Measurements from ENCODE around the gene VSTM4.

VSTM4 gene

DNA sequence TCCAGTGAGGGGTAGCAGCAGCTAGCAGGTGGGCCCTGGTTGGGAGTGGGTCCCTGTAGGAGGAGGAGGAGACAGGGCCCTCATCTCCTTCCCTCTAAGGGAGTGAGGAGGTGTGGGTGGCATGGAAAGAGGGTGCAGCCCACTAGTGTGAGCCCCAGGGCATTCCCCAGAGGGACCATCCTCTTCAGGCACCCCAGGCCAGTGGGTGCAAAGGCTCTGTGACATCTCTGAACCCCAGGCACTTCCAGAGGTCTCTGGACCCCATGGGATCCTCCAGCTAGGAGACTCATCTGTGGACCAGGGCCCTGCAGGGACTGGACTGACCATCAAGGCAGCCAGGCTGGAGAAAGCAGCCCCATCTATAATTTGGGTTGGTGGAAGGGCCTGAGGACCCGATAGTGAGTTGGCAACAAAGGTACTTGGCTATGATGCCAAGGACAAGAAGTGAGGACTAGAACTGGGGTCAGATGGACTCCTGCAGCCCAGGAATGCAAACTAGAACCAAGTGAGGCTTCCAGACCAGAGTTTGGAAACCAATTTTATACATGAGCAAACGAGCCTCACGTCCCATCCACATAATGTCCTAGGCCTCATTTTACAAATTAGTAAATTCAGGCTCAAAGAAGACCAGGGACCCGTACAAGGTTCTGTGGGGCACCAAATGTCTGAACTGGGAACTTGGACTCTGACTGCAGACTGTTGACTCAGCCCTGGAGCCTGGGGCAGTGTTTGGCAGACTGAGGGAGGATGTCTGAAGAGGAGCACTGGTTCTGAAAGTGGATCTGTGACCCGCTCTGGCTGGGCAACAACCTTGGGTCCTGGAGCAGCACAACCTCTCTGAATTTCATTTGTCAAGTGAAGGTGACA, 1.4 kb upstream of the VSTM4 start:
- DNase-seq (ENCODE audit: low read depth in 2 of 2): no peak

DNA sequence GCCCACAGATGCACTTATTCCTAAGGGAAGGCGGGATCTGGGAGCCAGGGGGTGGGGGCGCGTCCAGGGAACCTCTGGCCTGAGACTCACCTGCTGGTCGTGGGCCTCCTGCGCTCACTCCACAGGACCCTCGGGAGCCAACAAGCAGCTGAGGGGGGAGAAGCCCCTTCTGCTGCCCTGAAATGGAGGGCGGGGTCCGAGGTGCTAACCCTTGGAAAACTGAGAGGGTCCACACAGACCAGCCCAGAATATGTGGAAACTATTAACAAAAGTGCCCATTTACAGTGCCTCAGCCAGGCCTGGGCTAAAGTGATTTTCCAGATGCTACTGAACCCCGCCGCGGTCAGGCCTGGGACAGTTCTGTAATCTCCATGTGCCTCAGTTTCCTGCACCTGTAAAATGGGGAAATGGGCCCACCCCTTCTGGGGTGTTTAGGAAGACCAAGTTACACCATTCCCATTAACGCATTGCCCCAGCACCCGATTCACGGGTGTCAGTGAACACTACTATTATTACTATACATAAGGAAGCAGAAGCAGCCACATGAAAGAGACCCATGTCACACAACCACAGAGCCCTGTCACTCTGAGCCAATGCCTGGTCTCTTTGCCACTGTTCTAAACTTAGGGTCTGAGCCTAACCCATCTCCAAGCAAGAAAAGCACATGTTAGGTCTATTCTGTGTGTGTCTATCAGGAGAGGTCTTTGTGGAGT, 630 bp upstream of the VSTM4 start:
- DNase-seq (ENCODE audit: low read depth in 2 of 2): no peak

- DNase-seq (ENCODE audit: low read depth in 2 of 2): no peak
Observed at GRCh38 chr10:49114718-49115014, 656 bp downstream of the VSTM4 start.

GRCh38 chr10:49113741-49114141, 1.6 kb downstream of the VSTM4 start:
- no peak for DNase-seq (ENCODE audit: low read depth in 2 of 2)

GRCh38 chr10:49112851-49113250, 2.5 kb downstream of the VSTM4 start:
- DNase-seq (ENCODE audit: low read depth in 2 of 2): no peak

GRCh38 chr10:49112098-49112497, 3.2 kb downstream of the VSTM4 start:
- no peak for DNase-seq (ENCODE audit: low read depth in 2 of 2)

DNA sequence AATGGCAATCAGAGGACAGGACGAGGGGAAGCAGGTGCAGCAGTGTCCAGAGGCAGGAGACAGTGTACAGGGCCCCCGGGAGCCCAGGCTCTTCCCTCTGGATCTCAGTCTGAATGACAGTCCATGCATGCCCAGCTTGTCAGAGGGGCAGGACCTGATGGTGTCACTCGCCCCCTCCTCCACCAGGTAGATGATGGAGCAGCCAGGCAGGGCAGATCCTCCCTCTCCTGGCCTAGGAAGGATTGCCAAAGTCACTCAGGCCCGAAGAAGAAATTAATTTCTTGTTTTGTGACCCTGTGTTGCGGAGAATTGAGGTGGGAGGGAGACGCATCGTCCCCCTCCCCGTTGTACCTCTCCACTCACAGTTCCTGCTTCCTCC, 4.0 kb downstream of the VSTM4 start:
- no peak for DNase-seq (ENCODE audit: low read depth in 2 of 2)

DNA sequence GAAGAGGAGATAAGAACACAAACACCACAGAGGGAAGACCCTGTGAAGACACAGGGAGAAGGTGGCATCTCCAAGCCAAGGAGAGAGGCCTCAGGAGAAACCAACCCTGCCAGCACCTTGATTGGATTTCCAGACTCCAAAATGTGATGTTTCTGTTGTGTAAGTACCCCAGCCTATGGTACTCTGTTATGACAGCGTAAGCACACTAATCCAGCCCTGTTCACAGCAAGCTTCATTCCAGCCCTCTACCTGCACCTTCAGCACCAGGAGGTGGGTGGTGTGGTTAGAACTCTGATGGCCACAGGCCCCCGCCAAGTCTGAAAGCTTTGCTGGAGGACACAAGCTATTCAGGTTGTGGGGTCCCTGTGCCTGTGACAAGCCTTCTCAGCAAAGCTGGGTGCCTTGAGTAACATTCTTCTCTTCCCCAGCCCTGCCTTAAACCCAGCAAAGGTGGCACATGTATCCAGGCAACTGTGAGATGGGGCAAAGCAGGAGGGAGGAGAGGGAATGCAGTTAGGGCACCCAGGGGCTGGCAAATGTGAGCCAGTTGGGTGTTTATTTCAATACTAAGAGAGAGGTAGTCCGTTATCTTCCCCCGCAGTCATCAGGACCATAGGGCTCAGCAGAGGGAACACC, 4.5 kb downstream of the VSTM4 start:
- DNase-seq (ENCODE audit: low read depth in 2 of 2): no peak

GRCh38 chr10:49109669-49110340, 5.5 kb downstream of the VSTM4 start:
- no peak for DNase-seq (ENCODE audit: low read depth in 2 of 2)

DNA sequence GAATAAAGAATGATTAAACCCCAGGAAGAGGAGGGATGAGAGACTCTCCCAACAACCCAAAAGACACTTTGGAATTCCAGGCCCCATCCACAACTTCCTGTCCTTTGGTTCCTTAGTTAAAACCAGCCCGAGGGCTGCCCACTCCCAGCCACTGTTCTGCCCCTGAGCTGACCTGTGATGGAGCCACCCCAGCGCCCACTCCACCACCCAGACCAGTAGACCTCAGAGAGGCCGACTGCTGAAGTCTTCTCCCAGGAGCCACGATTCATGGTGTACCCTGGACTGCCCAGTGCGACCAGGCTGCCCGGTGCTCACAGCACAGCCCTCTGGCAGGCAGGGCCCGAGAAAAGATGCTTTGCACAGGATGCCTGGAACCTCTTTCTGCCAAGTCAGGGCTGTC, 6.7 kb downstream of the VSTM4 start:
- no peak for DNase-seq (ENCODE audit: low read depth in 2 of 2)

GRCh38 chr10:49107887-49108267, 7.4 kb downstream of the VSTM4 start:
- no peak for DNase-seq (ENCODE audit: low read depth in 2 of 2)

DNA sequence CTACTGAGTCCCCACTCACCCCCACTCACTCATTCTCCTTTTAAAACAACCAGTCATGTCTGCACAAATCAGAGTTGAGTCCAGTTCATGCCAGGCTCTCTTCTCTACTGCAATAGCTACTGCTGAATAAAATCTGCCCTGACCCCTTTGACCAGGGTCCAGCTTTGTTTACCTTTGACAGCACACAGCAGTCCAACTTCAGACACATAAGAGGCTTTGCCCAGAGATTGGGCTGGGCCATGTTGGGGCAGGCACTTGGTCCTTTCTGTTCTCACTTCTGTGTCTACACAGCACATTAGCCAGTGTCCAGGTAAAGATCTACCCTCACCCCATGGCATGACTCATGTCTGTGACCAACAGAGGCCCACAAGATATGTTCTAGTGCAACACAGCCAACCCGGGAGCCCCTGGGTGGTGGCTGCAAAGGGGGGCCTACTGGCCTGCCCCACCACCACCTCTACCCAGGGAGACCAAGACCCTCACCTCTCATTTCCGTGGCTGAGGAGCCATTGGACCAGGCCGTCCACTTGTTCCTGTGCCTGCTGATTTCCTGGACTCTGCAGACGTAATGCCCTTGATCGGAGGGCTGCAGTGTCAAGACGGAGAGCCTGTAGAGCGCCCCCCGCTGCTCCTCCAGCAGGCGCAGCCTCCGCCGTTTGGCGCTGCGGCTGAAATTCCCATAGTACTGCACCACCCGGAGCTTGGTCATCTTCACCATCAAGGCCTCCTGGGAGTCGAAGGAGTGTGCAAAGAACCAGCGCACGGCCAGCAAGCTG, 8.0 kb downstream of the VSTM4 start:
- DNase-seq (ENCODE audit: low read depth in 2 of 2): no peak

GRCh38 chr10:49106451-49106850, 8.9 kb downstream of the VSTM4 start:
- DNase-seq (ENCODE audit: low read depth in 2 of 2): no peak

GRCh38 chr10:49105076-49105475, 10.2 kb downstream of the VSTM4 start:
- DNase-seq (ENCODE audit: low read depth in 2 of 2): no peak

GRCh38 chr10:49104323-49104722, 11.0 kb downstream of the VSTM4 start:
- DNase-seq (ENCODE audit: low read depth in 2 of 2): no peak

DNA sequence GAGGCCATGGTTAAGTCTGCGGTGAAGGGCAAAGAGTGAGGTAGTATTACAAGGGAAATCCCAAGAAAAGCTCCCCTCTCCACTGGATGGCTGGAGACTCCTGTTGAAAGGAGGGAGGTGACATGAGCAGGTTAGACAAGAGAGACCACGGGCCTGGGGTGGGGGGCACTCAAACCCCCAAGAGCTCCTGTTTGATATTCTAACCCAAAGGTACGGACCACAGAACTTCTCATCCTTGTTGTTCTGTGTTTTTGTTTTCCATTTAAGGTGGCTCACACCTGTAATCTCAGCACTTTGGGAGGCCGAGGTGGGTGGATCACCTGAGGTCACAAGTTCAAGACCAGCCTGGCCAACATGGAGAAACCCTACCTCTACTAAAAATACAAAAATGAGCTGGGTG, 11.6 kb downstream of the VSTM4 start:
- no peak for DNase-seq (ENCODE audit: low read depth in 2 of 2)

- no peak for DNase-seq (ENCODE audit: low read depth in 2 of 2)
Observed at GRCh38 chr10:49099046-49099445, 16.3 kb downstream of the VSTM4 start.

- no peak for DNase-seq (ENCODE audit: low read depth in 2 of 2)
Observed at GRCh38 chr10:49096890-49097445, 18.4 kb downstream of the VSTM4 start.

GRCh38 chr10:49094646-49095045, 20.7 kb downstream of the VSTM4 start:
- DNase-seq (ENCODE audit: low read depth in 2 of 2): no peak

DNA sequence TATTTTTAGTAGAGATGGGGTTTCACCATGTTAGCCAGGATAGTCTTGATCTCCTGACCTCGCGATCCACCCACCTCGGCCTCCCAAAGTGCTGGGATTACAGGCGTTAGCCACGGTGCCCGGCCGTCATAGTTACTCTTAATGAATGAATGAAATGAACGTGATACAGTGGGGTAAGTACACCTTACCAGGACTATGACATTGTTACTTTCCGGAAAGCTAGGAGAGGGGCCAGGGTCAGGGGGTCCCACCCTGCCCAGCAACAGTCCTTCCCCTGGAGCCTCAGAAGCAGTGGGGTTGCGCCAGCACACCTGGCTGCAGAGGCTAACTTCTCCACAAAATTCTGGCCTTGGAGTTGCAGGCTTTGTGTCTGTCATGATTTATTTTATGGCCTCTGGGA, 21.4 kb downstream of the VSTM4 start:
- no peak for DNase-seq (ENCODE audit: low read depth in 2 of 2)

GRCh38 chr10:49092477-49092876, 22.8 kb downstream of the VSTM4 start:
- no peak for DNase-seq (ENCODE audit: low read depth in 2 of 2)
